HG03039 (cell line): ENCODE measurements around the gene CD44.

Experiments used
- ATAC-seq: cut with Tn5 transposase; IDR thresholded peaks from one replicate; pipeline ENCODE4 v1.9.1; 2021; ENCODE audit warnings: mild to moderate bottlenecking, moderate library complexity; ENCODE audit not compliant: unreplicated experiment

The CD44 gene

DNA sequence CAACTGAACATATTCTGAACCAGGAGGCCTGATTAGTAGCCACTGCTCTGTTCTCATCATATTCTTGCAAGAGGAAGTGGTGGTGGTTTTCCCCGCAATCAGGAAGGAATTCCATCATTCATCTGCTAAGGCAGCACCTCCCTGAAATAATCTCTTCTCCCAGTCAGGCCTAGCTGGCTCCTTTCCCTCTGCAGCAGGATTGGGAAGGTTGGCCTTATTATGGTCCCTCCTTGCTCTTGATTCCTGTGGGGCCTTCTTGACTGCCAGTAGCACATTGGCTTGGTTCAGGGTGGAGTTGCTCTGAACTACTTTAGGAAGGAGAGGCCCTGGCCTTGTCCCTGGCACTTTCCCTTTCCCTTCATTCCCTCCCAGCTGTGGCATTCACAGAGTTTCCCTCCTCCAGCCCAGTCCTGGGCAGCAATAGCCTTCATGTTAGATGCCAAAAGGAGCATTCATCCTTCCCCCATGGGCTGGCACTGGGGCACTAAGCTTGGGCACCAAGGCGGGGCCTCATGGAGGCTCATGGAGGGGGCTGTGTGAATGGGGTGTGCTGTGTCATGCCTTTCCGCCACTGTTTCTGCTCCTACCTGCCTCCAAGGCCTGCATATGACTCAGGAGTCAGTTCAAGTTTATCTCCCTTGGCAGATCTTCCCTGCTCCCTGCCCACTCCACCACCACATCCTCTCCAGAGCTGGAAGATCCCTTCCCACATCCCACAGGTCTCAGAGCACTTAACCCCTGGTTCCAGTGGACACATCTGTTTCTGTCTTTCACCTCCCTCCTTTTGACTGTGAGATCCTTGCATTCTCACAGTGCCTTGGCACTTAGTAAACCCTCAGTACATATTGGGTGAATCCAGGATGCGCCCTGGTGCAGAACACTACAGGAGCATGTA is 27.6 kb upstream of the CD44 start:
- ATAC-seq = no peak

DNA sequence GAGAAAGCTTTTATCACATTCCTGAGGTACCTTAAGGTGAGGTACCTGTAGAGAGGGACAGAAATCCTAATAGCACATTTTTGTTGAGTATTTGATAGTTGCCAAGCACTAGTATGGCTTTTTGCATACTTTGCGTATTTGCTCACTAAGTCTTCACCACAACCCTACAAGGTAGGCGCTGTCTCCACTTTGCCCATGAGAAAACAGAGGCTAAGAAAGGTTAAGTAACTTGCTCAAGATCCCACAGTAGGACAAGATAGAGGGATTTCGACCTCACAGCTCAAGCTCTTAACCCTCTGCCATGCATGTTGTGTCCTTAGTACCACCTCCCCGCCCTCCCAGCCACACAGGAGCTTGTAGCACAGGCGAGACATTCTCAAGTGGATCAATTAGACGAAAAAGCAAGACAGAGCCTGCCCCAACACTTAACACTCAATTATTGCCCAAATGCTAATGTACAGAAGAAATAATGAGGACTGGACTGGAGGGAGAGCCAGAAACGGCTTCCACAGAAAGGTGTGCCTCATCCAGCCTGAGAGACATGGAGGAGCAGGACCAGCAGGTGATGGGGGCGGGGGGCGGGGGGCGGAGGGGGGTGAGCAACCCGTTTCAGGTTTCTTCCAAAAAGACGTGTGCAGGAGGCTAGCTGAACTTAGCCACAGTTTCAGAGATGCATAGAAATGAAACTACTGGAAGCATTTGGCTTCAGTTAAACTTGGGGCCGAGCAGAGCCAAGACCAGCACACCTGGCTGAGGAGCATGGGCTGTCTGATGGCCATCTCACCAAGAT is 26.7 kb upstream of the CD44 start:
- ATAC-seq = no peak

DNA sequence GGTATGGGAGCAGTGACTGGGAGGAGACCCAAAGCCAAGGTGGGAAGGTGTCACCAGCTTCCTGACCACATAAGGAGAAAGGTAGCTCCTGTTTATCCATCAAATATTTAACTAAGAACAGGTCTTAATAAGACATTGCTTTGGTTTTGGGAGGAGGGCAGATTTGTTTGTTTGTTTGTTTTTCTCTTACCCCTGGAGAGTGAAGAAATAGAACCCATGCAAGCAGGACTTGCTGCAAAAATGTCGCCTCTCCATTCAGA is 26.2 kb upstream of the CD44 start:
- no peak for ATAC-seq

DNA sequence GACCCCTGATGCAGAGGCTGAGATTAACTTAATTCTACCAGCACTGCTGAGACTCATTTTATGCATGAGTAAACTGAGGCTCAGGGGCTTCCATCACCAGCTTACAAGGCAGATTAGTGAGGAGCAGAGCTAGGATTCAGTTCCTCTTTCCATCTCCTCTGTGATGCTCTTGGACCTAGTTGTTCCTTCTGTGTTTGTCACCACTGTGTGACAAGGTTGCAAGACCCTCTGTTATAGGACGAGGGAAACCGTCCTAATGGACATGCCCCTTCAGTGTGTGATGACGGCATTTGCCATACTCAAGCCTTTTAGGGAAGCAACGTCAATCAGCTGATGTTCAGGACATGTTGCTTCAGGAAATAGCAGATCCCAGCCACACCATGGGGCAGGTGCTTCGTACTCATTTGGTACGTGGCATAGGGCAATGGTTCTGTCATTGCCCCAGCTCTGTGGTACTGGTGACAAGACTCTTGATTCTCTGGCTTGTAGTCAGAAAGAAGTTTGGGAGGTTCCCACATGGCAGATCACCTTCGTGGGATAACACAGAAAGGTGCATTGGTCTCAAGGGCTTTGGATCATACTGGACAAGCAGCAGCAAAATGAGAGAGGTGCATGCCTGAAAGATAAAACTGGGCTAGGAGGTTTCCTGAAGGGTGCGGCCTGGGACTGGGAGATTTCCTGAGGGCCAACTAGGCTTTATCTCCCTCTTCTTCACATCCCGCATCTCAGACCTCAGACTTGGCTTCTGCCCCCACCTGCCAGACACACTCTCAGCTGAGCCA is 23.9 kb upstream of the CD44 start:
- no peak for ATAC-seq

DNA sequence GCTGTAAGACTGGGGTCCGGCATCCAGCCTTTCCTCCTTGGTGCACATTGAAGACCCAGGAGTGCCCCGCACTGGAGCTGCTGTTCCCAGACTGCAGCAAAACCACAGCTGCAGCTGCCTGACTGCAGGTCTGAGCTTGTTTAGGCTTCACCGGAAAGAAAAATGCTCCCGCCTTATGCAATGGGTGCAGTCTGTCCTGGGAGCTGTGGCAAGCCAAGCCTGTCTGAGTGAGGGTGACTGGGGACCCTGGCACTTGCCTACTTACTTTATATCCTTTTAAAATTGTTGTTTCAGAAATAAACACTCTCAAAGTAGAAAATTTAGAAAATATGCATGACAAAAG is 23.3 kb upstream of the CD44 start:
- ATAC-seq = no peak

DNA sequence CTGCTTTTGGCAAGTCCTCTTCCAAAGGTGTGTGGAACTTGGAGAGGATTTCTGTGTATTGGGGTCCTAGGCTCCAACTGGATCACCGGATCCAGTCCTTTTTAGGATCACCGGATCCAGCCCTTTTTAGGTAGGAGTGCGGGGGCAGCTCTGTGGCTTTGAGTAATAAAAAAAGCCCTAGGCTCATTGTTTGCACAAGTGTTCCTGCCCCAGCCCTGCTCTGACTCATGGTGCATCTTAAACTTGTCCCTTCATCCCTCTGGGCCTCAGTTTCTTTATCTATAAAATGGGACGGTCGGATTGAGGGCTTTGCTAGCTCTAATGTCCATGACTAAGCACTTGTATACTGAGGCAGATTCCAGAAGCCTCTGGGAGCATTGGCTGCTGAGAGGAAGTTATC is 22.7 kb upstream of the CD44 start:
- no peak for ATAC-seq

DNA sequence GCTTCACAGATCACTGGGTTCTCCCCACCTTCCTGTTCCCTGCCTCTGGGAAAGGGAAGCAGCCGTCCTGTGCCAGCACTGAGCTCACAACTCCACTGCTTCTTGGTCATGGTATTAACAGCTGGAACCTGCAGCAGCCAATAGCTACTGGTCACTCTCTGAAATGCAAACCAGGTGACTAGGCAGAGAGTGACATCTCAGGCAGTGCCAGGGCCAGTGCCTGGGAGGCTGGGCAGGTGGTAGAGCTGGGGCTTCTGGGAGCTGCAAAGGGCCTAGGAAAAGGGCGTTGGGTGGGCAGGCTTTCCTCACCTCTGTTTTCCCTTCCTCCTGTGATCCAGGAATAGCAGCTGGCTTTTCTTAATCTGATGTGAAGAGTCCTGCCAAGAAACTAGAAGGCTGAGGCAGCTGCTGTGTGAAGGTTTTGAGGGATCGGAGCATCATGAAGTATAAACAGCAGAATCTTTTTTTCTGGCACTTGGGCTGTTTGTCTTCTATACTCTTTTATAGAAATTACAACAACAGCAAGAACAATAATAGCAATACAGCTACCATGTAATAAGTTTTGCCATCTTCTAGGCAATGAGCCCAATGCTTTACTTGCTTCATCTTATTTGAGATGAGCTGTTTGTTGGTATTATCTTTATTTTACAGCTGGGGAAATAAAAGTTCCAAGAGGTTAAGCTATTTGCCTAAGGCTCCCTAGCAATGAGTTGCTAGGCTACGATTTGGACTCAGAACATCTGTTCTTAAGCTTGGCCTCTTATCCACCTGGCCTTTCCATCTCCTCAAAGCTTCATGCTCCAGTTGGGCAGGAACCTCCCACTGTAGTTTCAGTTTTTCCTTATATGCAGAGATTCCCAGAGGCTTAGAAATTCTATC is 22.0 kb upstream of the CD44 start:
- no peak for ATAC-seq

DNA sequence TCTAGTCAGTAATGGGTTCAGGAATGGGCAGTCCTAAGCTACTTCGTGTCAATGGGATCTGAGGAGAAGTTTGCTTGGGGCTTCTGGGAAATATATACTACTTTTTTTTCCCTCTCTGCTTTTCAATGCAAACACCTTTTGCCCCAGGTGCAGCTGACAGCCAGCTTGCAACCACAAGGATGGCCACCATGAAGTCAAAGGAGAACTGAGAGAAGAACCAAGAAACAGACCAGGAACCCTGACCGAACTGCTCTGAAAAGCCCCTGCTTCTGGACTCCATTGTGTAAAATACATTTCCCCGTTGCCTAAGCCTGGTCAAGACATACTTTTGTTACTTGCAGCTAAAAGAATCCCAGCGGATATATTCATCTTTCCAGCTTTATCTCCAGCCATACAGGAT is 20.1 kb upstream of the CD44 start:
- ATAC-seq = peak; percentile 76

DNA sequence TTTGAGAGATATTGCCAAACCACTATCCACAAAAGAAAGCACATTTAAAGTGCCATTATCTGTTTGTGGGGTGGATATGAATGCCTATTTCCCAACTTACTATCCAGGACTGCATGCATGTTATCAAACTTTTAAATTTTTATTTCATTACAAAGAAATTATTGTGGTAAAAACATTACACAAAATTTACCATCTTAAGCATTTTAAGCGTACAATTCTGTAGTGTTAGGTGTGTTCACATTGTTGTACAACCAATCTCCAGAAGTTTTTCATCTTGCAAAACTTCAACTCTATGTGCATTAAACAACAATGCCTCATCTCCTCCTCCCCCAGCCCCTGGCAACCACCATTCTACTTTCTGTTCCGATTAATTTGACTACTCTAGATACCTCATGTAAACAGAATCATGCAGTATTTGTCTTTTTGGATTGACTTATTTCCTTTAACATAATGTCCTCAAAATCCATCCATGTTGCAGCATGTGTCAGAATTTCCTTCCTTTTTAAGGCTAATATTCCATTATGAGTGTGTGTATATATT is 17.6 kb upstream of the CD44 start:
- no peak for ATAC-seq

DNA sequence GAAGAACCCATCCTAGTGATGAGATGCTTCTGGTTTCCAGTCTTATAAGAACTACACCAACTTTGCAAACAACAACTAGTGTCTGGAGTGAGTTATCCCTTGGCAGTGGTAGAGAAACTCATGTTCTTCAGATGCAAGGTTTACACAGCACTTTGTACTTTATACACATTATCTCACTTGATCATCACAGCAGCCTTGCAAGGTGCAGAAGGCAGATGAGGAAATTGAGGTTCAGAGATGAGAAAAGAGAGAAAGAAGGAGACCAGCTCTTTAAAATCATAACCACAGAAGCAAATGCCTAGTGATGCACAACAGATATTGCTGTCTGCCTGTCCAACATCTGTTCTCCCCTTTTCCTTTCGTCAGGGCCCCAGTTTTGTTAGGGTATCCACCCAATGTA is 16.7 kb upstream of the CD44 start:
- no peak for ATAC-seq

DNA sequence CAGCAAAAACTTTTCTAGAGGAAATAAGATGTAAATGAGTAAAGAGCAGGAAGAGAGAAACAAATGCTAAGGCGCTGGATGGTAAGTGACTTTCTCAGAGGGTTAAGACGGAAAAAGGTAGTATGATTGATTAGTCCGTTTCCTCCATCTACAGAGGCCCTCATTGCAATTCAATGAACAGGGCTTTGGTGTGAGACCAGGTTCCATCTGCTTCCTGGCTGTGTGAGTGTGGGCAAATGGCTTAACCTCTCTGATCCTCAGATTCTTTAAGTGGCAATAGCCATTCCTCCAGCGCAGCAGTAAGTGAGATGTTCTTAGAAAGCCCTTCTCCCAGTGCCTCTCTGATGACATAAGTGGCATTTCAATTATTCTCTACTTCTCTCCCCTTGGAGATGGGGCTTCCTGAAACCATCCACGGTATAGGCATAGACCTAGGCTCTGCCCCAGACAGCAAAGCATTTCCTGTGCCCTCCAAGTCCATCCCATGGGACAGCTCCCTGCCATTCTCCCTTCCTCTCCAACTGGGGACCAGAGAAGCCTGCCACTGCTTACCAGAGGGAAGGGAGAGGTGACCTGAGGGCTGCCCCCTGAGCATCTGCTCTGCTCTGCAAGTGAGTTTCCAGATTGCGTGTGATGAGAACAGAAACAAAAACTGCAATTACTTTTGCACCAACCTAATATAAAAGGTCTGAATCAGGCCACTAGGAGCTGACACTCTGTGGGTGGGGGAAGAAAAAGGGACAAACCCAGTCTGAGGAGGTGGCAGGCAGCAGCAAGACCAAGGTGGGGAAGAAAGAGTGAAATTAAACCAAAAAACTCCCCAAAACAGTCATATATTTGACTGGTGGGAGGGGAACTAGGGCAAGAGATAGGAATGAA is 12.7 kb upstream of the CD44 start:
- peak; percentile 46 for ATAC-seq

DNA sequence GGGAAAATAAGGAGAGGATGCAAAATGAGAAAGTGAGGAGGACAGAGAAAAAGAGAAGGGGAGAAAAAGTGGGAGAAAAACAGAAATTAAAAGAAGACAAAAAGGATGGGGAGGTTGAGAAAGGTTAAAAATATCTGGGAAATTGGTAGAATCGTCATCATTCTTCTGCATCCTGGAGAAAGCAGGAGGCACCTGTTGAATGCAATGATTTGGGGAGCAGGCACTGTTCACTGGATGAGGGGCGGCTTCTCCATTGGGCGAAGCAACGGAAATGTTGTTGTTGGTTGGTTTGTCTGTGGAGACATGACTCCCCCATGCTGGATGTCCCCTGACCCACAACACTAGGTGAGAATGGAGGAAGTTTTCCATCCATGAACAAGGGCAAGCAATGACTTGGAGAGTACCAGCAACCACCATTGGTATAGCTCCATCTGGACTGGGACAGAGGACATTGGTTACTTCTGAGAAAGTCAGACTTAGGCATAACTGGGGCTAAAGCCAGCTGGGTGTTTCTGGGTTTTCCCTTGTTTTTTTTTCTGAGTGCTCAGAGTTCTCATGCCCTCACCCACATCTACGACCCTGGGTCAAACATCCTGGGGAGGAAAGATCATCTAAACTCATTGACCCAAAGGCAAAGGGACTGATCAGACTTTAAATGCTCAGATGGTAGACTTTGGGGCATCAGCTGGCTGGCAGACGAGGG is 11.9 kb upstream of the CD44 start:
- no peak for ATAC-seq

DNA sequence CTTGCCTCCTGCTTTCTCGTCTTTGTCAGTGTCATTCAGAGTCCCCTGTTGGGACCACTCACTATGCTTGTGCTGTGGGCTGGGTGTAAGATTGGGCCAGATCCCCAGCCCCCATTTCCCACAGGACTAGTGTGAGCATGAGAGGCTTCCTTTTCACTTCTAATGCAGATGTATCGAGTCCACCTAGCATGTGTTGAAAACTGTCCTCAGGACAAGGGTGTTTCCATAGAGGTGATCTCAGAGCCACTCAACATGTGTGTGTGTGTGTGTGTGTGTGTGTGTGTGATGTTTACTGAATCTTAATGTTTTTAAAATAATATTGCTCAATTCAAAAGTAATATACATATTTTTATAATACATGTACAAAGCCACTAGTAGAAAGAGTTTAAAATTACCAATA is 11.4 kb upstream of the CD44 start:
- no peak for ATAC-seq

DNA sequence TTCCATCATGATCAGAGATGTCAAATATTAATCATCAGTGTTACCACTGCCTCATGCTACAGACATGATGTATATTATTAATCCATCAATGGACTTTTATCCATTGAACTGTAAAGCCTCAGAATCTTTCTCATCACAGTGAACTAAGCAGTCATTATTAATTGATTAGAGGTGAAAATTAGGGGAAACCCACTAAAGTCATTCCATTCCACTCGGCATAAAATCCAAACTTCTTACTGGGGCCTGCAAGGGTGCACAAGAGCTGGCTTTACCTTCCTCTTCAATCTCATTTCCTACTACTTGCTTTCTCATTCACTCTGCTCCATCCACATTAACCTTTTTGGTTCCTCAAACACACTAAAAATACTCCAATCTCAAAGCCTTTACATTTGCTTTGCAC is 7.9 kb upstream of the CD44 start:
- no peak for ATAC-seq

DNA sequence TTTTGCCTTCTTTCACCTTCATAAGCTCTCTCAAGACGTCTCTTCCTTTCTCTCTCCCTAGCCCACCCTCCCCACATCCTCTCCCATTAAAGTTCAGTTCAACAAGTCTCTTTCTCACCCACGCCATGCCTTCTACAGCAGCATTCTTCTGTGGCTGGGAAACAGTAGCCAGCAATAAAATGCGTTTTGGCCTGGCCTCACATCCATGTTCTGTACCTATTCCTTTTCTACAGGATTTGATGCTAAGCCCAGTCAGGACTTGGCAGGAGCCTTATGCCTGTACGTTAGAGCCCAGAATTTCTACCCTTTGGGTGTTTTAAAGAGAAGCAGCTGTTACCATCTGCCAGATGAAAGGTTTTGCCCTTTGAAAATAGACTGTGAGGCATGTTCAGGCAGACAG is 7.1 kb upstream of the CD44 start:
- no peak for ATAC-seq

DNA sequence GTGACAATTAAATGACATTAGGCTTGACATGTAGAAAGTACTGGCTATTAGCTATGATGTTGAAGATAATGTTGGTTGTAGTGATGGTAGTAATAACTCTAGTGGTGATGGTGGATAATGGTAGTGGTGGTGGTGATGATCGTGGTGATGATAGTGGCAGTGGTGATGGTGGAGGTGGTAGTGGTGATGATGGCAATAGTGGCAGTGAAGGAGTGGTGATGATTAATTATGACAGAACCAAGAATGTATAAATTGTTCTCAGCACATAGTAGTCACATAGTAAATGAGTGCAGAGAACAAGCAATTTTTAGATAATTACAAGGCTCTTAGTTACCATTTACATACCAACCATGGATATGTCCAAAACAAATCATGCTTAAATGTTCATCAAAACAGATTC is 5.3 kb upstream of the CD44 start:
- ATAC-seq = no peak

DNA sequence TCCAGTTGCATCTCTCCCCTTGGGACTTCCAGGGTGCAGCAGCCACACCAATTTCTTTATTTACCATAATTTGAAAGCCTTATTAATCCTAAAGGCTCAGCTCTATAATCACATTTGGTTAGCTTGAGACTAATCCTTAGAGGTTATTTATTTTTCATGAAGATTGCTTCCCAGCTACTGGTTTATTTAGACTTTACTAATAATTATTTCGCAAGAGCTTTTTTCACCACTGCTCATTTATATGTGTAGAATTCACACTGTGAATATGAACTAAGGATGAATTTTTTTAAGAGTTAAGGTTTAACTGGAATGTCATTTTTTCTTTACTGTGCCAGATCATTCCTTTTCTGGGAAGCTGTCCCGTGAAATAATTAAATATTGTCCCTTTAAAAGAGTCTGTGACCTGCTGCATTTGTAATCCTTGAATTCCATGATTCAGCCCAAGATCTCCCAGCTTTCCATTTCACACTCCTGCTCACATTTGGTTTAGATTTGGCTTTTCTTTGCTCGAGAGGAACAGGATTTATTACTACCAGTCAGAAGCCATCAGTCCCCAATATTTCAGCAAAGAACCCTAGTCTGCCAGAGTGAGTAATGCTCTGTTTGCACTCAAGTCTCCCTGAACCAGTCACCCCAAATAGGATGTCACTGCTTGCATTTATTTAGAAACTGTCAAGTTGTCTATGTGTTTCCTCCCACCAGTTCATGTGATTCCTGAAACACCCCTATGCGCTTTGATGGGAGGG is 4.4 kb upstream of the CD44 start:
- no peak for ATAC-seq

DNA sequence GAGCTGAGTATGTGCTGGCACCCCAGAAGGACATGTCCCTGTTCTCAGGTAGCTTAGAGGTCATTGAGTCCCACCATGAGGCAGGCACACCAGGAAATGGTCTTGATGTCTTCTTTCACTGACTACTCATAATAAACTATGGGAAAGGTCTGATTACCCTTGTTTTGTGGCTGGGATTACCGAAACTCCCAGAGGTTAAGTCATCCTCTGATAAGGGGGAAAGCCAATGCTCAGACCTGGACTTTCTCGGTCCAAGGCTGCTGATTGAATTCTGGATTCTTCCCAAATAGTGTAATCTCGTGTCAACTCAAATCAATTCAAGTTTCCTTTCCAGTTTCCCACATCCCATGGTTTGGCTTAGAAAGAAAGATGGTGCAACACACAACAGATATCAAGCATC is 3.7 kb upstream of the CD44 start:
- no peak for ATAC-seq
